ENCODE data around the gene LARGE1. TPM values are rescaled to one million over a fixed set of nuclear protein-coding genes. Genes with fewer than 3 reads are reported as not detected.

LARGE1 gene
- total and polyA plus RNA-seq, 2 of the 8 experiments (the other 6 are each of a cell fraction or from before 2014, with no cell fraction given) = 43.7 to 83.0 TPM

DNA sequence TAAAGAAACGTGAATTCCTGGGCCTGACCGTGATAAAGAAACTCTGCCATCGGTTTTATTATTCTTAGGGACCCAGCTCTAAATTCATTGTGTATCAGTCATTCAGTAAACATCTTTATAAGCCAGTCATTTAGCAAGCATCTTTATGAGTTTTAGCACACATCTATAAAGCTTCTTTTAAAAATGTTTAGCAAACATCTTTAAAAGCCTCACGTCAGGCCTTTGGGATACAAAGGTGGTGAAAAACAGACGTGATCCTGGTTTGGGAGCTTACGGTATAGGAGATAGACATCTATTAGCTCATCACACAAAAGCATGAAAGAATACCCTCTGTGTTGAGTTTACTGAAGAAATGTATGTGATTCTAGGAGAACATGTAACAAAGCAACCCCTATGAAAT, 320.2 kb downstream of the LARGE1 start:
- H3K4me3 ChIP-seq (ENCODE audit: extremely low read depth in 1 of 4, insufficient read depth in 2 of 4, low read depth in 3 of 4, low read length in 4 of 4) = no peak overlapping the region
- H4K91ac ChIP-seq (replicated peaks; ENCODE audit: insufficient read length, low read length) = no peak overlapping the region
- 0 out of 2 replicates have a peak, but pooled peaks cover 3% of the 10 kb centered on the region for H3K23me2 ChIP-seq (ENCODE audit: low read depth, low read length)
- H3K18ac ChIP-seq (ENCODE audit: extremely low read depth, low read length) = no peak overlapping the region
- no peak overlapping the region for H4K8ac ChIP-seq (ENCODE audit: extremely low read depth, insufficient read depth, low read length)
- H2BK12ac ChIP-seq (ENCODE audit: low read depth, low read length) = no peak overlapping the region
- POLR2A ChIA-PET (ENCODE audit: partially characterized antibody) = no interaction called here
- H3K4me2 ChIP-seq (ENCODE audit: insufficient read depth in 1 of 2, low read depth in 2 of 2, low read length in 2 of 2) = no peak overlapping the region
- H3K14ac ChIP-seq (ENCODE audit: insufficient read length) = no peak overlapping the region
- H3K4me1 ChIP-seq (replicated peaks in 1 of 4; ENCODE audit: control insufficient read depth in 3 of 4, insufficient read depth in 4 of 4, low read length in 3 of 4) = no peaks in the 10 kb centered on the region
- no peaks in the 10 kb centered on the region for H3K9me3 ChIP-seq (ENCODE audit: insufficient read depth in 2 of 2, low read depth in 1 of 2, low read length in 1 of 2)
- no peak for FAIRE-seq
- H2AK5ac ChIP-seq (ENCODE audit: low read depth, low read length) = no peak overlapping the region
- CTCF ChIA-PET (ENCODE audit: partially characterized antibody) = interaction anchor here (1.6 kb wide), 1 partner anchor 455 kb away, joined by 3 read pairs; no protein-coding TSS in a partner anchor
- no peak overlapping the region for H3K23ac ChIP-seq (ENCODE audit: insufficient read length)
- no peaks in the 10 kb centered on the region; the same call in 1 of the 2 replicates for H3K79me1 ChIP-seq (ENCODE audit: low read depth, low read length)
- no peak overlapping the region for H2BK120ac ChIP-seq (replicated peaks; ENCODE audit: low read depth, low read length)
- no peak for TF ChIP-seq SUZ12 (IDR thresholded peaks at IDR 0.05; ENCODE audit: low read length)
- TF ChIP-seq TAF7 (optimal IDR thresholded peaks at IDR 0.05; ENCODE audit: borderline replicate concordance, low read depth, low read length) = no peak
- no peak for TF ChIP-seq SIRT6 (IDR thresholded peaks at IDR 0.05; ENCODE audit: low read length)
- no peak overlapping the region for H3K9ac ChIP-seq (replicated peaks in 1 of 4; ENCODE audit: extremely low read depth in 1 of 4, low read depth in 3 of 4, low read length in 3 of 4)
- H3K79me2 ChIP-seq (ENCODE audit: control insufficient read depth in 1 of 2, insufficient read depth in 2 of 2, low read length in 2 of 2) = peaks cover 0 to 3% of the 10 kb centered on the region in 2 experiments; a peak in 2 of 4 replicates
- H4K20me1 ChIP-seq (replicated peaks in 1 of 2; ENCODE audit: control insufficient read depth in 1 of 2, insufficient read depth in 2 of 2, low read length in 2 of 2) = peaks cover 15 to 19% of the 10 kb centered on the region in 2 experiments
- peaks cover 0 to 4% (median 0%) of the 10 kb centered on the region in 4 experiments; a peak in 4 of 8 replicates for H3K36me3 ChIP-seq (ENCODE audit: control insufficient read depth in 2 of 4, insufficient read depth in 4 of 4, low read length in 3 of 4)
- H2AFZ ChIP-seq (ENCODE audit: low read length) = no peak overlapping the region
- no peak overlapping the region for H3K4ac ChIP-seq (replicated peaks; ENCODE audit: insufficient read length, low read depth, low read length)
- H3K27ac ChIP-seq (ENCODE audit: low read depth, low read length) = no peak overlapping the region
- DNase-seq (ENCODE audit: low read depth in 1 of 2, low spot score in 2 of 2) = no peak
- H4K5ac ChIP-seq (ENCODE audit: insufficient read length, low read depth, low read length) = no peak overlapping the region
- H3K56ac ChIP-seq (replicated peaks; ENCODE audit: insufficient read length, low read depth, low read length) = no peak overlapping the region
- H2BK15ac ChIP-seq (ENCODE audit: low read length) = no peak overlapping the region
- H3K27me3 ChIP-seq (replicated peaks in 1 of 4; ENCODE audit: control insufficient read depth in 3 of 4, extremely low read depth in 1 of 4, insufficient read depth in 3 of 4, low read length in 3 of 4) = peaks cover 0 to 9% (median under 1%) of the 10 kb centered on the region in 4 experiments; a peak in 2 of 7 replicates
- no peak overlapping the region for H2BK20ac ChIP-seq (ENCODE audit: low read length)
- 95% methylated on average over 6 of the region's 6 CpGs; no CpG with 5 or more reads in 1 of the 2 experiments for WGBS, 2 experiments (ENCODE audit: extremely low coverage in 1 of 2, insufficient coverage in 1 of 2, insufficient read length in 1 of 2, insufficient replicate concordance in 2 of 2, low coverage in 1 of 2, low lambda C conversion rate in 2 of 2, missing lambda C conversion rate in 1 of 2)
- H2BK5ac ChIP-seq (ENCODE audit: low read depth, low read length) = no peak overlapping the region
